Measurements from ENCODE around the gene PDZD2.
"Not testable (repeated sequence)": the region's sequence is repeated elsewhere in the genome, so short reads cannot be mapped to it uniquely, and the experiment has no call there.

Gene PDZD2

GRCh38 chr5:31935496-31936369, 296.8 kb downstream of the PDZD2 start:
- no peak for DNase-seq (ENCODE audit: low spot score)

GRCh38 chr5:31936683-31937082, 297.8 kb downstream of the PDZD2 start:
- DNase-seq (ENCODE audit: low spot score), result no peak

- no peak for DNase-seq (ENCODE audit: low spot score)
Observed at GRCh38 chr5:31937226-31937625, 298.3 kb downstream of the PDZD2 start.

- no peak for DNase-seq (ENCODE audit: low spot score)
Observed at GRCh38 chr5:31937703-31938102, 298.8 kb downstream of the PDZD2 start.

- no peak for DNase-seq (ENCODE audit: low spot score)
Observed at GRCh38 chr5:31939151-31939550, 300.2 kb downstream of the PDZD2 start.

- DNase-seq (ENCODE audit: low spot score), result no peak
Observed at GRCh38 chr5:31941151-31941755, 302.3 kb downstream of the PDZD2 start.

GRCh38 chr5:31942546-31942945, 303.6 kb downstream of the PDZD2 start:
- DNase-seq (ENCODE audit: low spot score), result no peak

- DNase-seq (ENCODE audit: low spot score), result no peak
Observed at GRCh38 chr5:31944684-31945445, 305.9 kb downstream of the PDZD2 start.

- no peak for DNase-seq (ENCODE audit: low spot score)
Observed at GRCh38 chr5:31948006-31948405, 309.1 kb downstream of the PDZD2 start.

GRCh38 chr5:31952067-31952466, 313.1 kb downstream of the PDZD2 start:
- no peak for DNase-seq (ENCODE audit: low spot score)

- no peak for DNase-seq (ENCODE audit: low spot score)
Observed at GRCh38 chr5:31954091-31954490, 315.2 kb downstream of the PDZD2 start.

- DNase-seq (ENCODE audit: low spot score), result no peak
Observed at GRCh38 chr5:31957151-31957550, 318.2 kb downstream of the PDZD2 start.

- DNase-seq (ENCODE audit: low spot score), result no peak
Observed at GRCh38 chr5:31962351-31962751, 323.4 kb downstream of the PDZD2 start.

- DNase-seq (ENCODE audit: low spot score), result no peak
Observed at GRCh38 chr5:31962871-31963307, 324.0 kb downstream of the PDZD2 start.

GRCh38 chr5:31963358-31964006, 324.6 kb downstream of the PDZD2 start:
- DNase-seq (ENCODE audit: low spot score), result no peak

- DNase-seq (ENCODE audit: low spot score), result no peak
Observed at GRCh38 chr5:31964007-31964360, 325.1 kb downstream of the PDZD2 start.

- DNase-seq (ENCODE audit: low spot score), result no peak
Observed at GRCh38 chr5:31965227-31965626, 326.3 kb downstream of the PDZD2 start.

- no peak for DNase-seq (ENCODE audit: low spot score)
Observed at GRCh38 chr5:31966936-31967335, 328.0 kb downstream of the PDZD2 start.

- DNase-seq (ENCODE audit: low spot score), result no peak
Observed at GRCh38 chr5:31967461-31967860, 328.5 kb downstream of the PDZD2 start.

- DNase-seq (ENCODE audit: low spot score), result no peak
Observed at GRCh38 chr5:31972558-31972957, 333.6 kb downstream of the PDZD2 start.

- DNase-seq (ENCODE audit: low spot score), result not testable (repeated sequence)
Observed at GRCh38 chr5:31975189-31975612, 336.3 kb downstream of the PDZD2 start.

- no peak for DNase-seq (ENCODE audit: low spot score)
Observed at GRCh38 chr5:31976169-31976568, 337.2 kb downstream of the PDZD2 start.
